Glomerular visceral epithelial cell (primary cell): ENCODE results near the gene PDE4B.
"Not testable (repeated sequence)": the region's sequence is repeated elsewhere in the genome, so short reads cannot be mapped to it uniquely, and the experiment has no call there.

ENCODE experiments used
- DNase-seq: peaks from one replicate; pipeline ENCODE4 v3.0.0-alpha.2; 2016; ENCODE audit errors: extremely low spot score

PDE4B gene

GRCh38 chr1:65953170-65953569, 160.5 kb downstream of the PDE4B start:
- DNase-seq: no peak

DNA sequence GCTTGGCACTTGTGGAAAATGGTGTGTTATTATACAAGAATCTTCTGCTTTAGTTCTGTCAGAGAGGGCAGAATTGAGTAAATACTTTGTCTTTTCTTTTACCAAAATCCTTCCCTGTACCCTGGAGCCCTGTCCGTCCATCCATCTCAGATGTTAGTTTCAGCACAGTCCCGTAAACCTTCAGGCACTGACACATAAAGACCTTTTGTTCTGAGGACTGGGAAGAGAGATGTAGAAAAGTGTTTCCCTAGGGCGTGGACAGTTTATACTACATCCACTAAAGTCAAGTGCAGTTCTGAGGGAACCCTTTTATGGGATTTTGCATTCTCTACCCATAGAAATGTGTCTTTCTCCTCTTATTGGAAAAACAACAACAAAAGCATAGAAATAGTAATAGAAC, 162.4 kb downstream of the PDE4B start:
- DNase-seq: no peak

GRCh38 chr1:65955503-65955902, 162.8 kb downstream of the PDE4B start:
- DNase-seq: no peak

GRCh38 chr1:65958561-65959350, 166.1 kb downstream of the PDE4B start:
- peak; percentile 58 for DNase-seq

DNA sequence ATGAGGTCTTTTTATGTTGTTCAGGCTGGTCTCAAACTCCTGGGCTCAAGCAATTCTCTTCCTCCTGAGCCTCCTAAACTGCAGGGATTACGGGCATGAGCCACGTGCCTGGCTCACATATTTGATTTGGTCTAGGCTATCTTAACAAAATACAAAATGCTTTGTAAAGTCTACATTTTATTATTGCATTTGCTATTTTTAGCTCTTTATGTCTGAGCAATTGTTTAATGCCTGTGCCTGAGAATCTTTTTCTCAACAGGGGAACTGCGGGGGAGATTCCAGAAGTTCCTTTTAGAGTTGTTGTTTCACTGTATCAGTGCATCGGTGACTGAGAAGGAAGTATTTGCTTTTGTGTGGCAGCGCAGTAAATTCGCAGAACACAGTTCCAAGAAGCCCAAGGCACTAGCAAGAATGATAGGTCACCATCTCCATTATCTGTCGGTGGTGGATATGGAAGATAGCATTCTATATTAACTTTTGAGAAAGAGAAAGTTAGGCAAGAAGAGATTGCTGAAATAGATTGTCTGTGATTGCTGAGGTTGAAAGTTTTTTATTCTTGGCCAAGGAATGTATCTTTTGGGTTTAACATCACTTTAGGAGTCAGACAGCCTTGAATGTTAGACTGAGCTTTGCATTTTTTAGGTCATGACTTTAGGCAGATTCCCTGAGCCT, 167.3 kb downstream of the PDE4B start:
- DNase-seq: no peak

GRCh38 chr1:65963156-65963888, 170.6 kb downstream of the PDE4B start:
- DNase-seq: no peak

DNA sequence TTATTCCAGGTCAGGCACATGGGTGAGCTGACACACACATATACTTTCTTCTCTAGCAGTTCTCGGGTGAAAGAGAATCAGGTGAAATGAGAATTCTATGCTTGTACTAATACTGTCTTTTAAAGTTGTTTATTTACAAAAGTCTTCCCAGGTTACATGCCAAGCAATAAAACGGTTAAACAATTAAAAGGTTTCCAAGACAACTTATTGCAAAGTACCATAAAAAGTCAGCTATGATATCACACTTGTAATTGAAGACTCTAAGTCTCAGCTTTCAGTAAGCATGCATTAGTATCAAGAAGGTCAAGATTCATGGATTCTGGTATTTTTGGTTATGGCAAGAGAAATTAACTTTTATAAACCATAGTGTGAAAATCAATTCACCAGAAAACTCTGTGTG, 171.4 kb downstream of the PDE4B start:
- no peak for DNase-seq

DNA sequence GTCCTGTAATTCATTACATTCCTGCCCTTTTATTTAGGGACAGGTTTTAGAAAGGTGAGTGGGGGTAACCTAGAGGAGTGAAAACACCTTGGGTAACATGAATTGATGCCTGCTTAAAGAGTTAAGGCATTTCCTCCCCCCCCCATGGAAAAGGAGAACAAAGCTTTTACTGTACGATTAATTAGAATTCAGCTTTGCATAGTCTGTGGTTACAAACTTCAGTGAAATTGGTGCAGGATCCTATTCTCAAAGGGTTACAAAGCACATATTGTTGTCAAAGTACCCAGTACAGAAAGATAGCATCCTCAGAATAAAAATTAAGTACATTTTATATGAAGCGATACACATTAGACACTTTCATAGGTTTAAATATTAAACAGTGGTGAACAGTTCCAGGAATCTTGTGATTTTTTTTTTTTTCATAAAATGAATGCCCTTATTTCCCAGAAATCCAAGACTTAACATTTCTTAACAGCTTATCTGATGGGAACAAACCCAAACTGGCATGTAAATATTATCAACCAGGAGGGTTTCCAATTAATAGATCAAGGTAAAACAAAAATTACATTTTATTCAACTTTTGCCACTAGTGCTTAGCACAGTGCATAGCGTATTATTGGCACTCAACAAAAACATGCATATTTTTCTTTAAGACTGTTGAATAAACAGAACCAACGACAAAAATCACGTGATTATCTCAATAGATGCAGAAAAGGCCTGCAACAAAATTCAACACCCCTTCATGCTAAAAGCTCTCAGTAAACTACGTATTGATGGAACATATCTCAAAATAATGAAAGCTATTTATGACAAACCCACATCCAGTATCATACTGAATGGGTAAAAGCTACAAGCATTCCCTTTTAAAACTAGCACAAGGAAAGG, 172.7 kb downstream of the PDE4B start:
- no peak for DNase-seq

- DNase-seq: not testable (repeated sequence)
These were observed 174.8 kb downstream of the PDE4B start for GRCh38 chr1:65967492-65967891.

DNA sequence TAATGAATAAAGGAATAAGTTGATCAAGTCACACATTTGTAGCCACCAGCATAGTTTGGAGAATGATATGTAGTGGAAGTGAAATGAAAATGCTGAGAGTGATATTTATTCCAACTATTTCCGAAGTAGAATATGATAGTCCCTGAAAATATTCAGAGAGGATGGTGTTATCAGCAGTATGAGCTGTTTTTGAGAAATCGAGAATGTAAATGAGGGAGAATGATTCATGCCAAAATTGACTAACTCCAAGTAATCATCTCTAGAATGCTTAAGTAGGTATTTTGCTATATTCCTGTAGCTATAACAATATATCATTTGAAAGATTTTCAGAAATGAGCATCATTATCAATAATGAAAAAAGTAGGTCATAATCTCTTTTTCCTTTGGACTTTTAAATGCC, 178.9 kb downstream of the PDE4B start:
- no peak for DNase-seq

DNA sequence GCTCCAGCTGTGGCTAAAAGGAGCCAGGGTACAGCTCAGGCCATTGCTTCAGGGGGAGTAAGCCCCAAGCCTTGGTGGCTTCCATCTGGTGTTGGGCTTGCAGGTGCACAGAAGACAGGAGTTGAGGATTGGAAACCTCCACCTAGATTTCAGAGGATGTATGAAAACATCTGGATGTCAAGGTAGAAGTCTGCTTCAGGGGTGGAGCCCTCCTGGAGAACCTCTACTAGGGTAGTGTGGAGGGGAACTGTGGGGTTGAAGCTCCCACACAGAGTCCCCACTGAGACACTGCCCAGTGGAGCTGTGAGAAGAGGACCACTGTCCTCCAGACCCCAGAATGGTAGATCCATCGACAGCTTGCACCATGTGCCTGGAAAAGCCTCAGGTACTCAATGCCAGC, 183.0 kb downstream of the PDE4B start:
- no peak for DNase-seq

GRCh38 chr1:65979136-65980044, 186.7 kb downstream of the PDE4B start:
- no peak for DNase-seq

DNA sequence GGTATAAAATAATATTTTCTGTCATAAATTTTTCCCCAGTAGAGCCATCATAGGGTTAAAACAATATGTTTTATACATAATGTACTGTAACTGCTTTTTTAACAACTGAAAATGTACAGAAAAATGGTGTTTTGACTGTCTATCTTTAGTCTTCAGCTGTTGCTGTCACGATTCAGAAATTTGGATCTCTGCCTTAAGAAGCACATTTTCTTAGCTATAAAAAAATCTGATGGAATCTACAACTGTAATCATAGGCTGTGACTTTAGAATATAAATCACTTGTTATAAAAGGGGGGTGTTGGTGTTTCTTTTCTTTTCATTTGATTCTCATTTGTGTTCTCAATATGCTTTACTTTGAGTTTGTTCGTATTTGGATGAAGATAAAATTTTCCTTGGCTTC, 187.5 kb downstream of the PDE4B start:
- DNase-seq: no peak

DNA sequence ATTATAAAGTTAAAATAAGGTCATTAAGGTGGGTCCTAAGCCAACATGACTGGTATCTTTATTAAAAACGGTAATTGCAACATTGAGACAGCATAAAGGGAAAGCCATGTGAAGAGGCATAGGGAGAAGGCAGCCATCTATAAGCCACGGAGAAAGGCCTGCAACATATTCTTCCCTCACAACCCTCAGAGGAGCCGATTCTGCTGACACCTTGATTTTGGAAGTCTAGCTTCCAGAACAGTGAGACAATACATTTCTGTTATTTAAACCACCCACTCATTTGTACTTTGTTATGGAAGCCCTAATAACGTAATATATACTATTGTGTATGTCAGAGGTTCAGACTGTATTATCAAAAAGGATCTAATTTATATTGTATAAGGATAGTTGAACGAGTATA, 190.8 kb downstream of the PDE4B start:
- no peak for DNase-seq

- DNase-seq: no peak
These were observed 192.8 kb downstream of the PDE4B start for GRCh38 chr1:65985393-65986066.

DNA sequence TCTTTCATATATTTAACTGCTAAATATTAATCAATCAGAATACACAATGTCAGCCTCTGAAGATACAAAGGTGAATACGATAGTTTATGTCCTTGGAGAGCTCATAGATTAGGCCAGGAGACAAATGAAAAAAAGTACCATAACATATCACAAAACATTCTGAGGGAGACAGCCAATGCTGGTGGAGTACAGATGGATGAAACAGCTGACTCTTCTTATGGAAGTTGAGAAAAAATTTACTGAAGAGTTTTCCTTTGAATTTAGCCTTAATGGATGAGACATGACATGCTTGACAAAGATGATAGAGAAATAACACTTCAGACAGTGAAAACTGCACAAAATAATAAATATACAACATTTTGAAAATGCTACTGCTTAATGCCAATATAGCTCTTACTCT, 193.5 kb downstream of the PDE4B start:
- DNase-seq: no peak

DNA sequence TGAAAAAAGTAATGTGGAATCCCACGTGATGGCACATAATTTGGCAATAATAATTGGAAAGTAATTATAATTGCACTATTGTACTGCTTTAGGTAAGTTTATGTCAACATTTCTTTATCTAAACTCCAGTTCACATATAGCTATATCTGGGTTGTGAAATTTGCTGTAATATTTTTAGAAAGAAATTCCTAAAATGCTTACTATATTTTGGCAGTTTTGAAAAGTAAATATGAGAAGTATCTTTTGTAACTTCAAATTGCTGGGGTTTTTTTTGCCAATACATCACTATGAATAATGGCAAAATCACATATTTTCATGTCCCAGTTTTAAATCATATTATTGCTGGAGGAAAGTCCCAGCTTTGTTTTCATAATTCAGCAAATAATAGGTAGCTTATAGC, 197.5 kb downstream of the PDE4B start:
- DNase-seq: no peak

DNA sequence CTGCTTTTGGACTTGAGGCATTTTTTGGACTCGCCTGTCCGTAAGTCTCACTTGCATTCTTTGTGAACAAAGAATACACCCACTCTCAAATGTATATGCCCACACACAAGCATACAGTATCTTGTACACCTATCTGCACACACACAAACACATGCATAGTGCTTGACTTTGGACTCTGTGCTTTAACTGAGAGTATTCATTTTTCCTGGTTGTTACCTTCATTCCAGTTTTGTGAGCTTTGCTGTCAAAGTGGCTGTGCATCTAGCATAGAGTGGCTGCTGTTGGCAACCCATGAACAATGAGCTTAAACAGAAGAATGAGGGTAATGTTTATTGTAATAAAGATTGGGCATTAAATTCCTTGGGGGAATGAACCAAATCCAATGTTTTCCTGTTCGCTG, 199.0 kb downstream of the PDE4B start:
- DNase-seq: no peak

GRCh38 chr1:65992165-65992821, 199.6 kb downstream of the PDE4B start:
- DNase-seq: no peak

GRCh38 chr1:65992831-65993271, 200.2 kb downstream of the PDE4B start:
- no peak for DNase-seq
